SW 1271 (cell line): ENCODE measurements around the gene RCVRN.

Experiments used
- DNase-seq, 2 experiments: peaks; one replicate each; lab custom pipeline; 2025; lab: John Stamatoyannopoulos, UW

RCVRN gene

DNA sequence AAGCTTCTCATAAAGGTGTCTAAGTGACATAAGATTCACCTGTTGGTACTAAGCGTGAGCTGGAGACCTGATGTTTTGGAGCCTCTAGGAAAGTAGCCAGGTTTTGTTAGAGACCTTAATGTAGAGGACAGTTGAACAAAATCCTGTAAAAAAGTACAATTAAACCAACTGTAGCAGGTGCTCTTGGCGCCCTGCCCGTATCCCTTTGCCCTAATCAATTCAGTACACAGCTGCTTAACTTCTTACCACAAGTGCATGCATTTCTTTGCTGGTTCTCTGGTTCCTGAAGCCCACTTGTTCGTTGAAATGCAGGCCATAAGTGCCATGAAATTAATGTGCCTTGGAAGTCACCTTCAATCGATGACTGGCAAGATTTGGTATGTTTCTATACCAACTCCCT, 54.9 kb downstream of the RCVRN start:
- no peak for DNase-seq
